HuH-7.5 (cell line): ENCODE results near the gene OXCT1.
"Not testable (repeated sequence)": the region's sequence is repeated elsewhere in the genome, so short reads cannot be mapped to it uniquely, and the experiment has no call there.

Source experiments
- DNase-seq: peaks from one replicate; pipeline ENCODE4 v3.0.0; 2011; ENCODE audit warnings: low spot score

The OXCT1 gene

GRCh38 chr5:41874512-41875060 lies 4.4 kb upstream of the OXCT1 start:
- no peak for DNase-seq

DNA sequence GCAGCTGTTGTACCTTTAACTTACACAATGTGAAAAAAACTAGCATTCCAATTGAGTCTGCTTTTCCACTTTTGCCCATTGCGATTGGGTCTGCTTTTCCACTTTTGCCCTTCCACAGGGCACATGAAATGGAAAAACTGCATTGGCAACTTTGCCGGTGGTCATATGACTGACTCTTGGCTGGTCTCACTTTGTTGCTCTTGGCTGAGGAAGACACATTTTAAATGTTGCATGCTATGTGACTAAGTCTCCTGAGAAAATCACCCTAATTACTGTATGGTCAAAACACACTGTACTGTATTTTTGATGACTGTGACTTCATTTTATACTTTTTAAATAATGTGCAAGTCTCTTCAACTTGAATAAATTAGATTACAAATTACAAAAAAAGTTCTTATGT lies 1.6 kb upstream of the OXCT1 start:
- DNase-seq, result no peak

DNA sequence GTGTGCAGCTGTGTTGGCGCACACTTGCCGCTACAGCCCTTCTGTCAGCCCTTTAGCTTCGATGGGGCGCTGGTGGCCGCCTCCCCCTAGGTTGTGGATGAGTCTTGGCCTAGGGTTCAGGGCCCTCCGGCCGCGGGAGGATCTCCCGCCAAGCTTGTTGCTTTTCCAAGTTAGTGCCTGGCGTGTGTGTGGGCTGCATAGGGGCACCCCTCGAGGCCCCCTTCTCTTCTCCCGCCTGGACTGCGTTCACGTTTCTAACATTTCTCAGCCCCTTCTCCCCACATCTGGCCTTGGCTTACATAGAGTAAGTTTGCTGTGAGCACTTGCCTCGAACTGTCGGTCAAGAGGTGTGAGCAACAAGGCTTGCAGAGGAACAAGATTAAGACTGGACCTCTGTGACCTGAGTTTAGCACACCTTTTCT lies 413 bp upstream of the OXCT1 start:
- no peak for DNase-seq

DNA sequence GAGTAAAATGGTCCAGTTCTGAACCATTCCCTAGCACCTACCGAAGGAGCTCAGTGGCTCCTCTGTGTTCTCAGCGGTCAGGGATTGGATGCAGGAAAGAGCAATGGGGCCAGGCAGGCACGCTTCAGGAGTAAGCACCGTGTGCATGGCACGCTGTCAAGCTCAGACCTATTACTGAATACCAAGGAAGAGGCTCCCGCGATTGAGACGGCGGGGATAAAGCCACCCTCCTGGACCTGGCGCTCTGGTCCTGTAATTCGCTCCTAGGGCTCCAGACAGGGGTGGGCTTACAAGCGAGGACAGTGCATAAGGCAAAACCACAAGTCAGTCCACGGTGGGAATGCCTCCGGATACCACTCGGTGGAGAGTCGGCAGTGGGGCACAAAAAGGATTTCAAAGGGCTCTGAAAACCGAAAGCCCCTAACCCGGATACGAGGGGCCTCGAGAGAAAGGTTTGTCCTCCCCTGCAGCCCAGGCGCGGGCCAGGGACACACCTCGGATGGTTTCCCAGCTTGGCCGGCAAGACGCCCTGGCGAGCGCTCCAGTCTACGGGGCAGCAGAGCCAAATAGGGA lies 988 bp downstream of the OXCT1 start:
- no peak for DNase-seq

DNA sequence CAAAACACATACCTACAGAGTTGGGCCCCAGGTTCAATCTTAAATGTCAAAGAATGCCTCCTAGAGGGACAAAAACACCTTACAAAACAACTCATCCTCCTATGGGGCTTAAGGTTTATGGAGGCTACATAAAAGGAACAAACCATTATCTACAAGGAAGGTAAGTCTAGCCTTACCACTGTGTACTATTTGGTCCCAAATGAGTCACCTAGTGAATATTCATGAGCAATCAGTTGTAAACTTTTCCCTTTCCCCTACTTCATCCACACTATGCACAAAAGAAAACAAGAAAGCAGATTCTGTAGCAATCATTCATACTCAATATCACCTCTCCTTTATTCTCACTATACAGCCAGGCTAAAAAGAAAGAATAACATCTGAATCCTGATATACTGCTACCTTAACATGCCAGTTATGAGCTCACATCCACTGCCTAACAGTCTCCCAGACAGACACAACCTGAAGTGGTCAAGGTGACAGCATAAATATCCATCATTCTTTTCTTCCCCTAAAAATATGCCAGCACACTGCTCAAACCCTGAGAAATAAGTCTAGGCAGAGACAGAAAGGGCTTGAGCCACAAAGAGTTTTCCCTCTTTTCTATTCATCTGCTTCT lies 6.2 kb downstream of the OXCT1 start:
- DNase-seq, result no peak

- no peak for DNase-seq
Observed at GRCh38 chr5:41858890-41859289, 11.3 kb downstream of the OXCT1 start.

DNA sequence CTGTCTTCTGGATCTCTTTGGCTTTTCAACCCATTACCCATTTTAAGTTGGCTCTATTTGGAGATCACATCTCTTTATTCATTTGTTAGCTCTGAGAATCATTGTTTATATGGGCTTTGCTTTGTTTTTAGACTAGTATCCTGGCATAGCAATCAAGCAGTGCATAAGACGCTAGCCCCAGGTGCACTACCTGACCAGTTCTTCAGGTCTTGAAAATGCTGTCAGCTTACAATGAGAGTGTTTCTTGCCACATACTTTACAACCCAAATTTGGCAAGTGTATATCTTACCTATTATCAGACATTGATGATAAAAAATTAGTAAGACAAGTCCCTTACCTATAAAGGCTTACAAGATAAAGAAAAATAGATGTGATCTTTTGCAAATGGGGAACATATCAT lies 12.2 kb downstream of the OXCT1 start:
- no peak for DNase-seq

DNA sequence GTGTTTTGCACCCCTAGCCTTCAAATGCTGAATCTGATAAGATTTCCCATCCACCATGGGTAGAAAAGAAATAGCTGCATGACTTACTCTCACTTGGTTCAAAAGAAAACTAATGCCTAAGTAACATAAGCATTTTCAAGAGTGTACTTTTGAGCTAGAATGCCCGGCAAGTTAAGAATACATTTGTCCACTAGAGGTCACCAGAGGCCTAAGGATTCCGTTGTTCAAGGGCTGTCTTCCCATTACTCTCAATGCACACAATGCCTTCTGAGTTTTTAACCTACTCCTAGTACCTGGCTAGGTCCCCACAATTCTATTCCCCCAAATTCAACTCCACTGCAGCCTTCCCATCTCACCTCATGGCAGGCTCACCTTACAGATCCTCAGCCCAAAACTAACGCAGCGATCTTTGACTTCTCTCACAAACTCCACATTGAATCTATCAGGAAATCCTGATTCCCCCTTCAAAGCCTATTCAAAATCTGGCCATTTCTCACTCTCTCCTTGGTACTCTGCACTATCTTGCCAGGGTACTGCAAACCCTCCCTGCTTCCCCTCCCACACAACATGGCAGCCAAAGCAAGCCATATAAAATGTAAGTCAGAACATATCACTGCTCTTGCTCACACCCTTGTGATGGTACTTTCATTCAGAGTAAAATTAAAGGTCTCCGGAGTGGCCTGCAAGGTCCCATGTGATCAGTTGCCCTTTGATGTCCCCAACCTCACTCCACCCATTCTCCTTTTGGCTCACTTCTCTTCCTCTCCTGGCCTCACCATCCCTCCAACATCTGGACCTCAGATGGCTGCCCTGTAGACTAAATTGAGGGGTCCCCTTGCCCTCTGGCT lies 13.4 kb downstream of the OXCT1 start:
- DNase-seq, result peak; percentile 33

GRCh38 chr5:41852293-41852692 lies 17.9 kb downstream of the OXCT1 start:
- no peak for DNase-seq

- DNase-seq, result no peak
Observed at GRCh38 chr5:41851116-41851515, 19.1 kb downstream of the OXCT1 start.

GRCh38 chr5:41848983-41849382 lies 21.2 kb downstream of the OXCT1 start:
- no peak for DNase-seq

- not testable (repeated sequence) for DNase-seq
Observed at GRCh38 chr5:41845751-41846150, 24.5 kb downstream of the OXCT1 start.

GRCh38 chr5:41844502-41844901 lies 25.7 kb downstream of the OXCT1 start:
- no peak for DNase-seq

- no peak for DNase-seq
Observed at GRCh38 chr5:41843456-41844370, 26.5 kb downstream of the OXCT1 start.

DNA sequence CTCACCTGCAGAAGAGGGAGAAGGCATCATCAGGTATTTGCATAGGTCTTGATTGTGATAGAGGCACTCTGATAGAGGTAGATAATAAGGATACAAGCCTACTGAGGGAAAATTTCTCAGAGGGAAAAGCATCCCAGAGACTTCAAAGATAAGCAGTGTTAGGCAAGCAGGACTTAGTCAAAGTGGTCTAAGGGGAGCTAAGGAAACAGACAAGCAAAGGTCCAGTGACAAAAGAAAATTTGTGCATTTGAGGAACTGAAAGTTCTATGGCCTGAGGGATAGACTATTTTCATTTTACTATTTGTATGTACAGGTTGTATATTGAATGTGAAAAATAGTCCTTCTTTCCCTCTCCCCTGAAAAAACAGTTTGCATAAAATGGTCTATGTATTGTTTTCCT lies 27.4 kb downstream of the OXCT1 start:
- no peak for DNase-seq

- no peak for DNase-seq
Observed at GRCh38 chr5:41841325-41841724, 28.9 kb downstream of the OXCT1 start.

DNA sequence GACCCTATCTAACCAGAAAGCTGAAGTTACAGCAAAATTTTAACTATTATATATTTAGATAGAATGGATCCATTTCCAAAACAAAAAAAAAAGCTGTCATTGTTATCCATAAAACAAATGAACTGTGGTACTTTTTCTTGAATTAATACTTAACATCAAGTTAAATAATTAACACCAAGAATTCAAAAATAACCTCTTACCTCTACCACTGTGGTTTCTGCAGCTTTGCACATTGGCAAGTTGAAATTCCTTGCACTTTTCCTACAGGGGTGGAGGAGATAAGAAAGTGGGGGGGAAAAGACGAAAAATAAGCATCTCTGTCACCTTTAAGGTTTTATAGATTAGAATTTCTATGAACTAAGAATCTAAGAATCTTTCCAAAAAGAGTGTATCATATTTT lies 30.0 kb downstream of the OXCT1 start:
- DNase-seq, result no peak

DNA sequence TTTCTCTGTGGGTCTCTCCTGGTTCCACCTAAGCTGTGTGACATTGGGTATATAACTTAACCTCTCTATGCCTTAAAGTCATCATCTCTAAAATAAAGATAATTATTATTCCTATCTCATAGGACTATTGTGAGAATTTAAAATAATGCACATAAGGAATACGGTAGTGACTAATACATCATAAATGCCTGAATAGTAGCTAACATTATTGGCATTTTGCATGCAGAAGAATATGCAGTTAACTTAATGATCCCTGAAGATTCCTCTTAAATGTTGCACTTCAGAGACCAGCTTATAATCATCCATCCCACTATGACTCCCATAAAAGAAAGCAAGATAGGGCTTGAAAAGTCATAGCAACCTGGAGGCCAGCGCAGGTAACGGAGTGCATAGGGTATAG lies 32.4 kb downstream of the OXCT1 start:
- DNase-seq, result no peak

DNA sequence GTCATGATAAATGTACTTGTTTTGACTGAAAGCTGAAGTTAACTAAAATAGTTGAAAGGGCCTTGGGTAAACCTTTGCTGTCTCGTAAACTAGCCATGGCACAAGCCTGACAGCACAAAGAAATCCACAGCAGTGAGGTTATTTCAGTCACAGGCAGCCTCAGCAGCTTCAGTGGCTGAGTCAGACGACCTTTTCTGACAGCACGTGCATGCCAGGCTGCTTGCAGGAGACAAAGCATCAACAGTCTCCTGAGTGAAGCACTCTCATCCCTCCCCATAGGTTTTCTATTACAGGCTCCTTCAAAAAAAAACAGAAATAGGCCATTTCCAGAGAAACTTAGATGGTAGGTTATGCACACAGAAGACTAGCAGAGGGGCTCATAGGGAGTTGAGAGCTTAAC lies 34.6 kb downstream of the OXCT1 start:
- DNase-seq, result no peak

- no peak for DNase-seq
Observed at GRCh38 chr5:41834506-41834905, 35.7 kb downstream of the OXCT1 start.

DNA sequence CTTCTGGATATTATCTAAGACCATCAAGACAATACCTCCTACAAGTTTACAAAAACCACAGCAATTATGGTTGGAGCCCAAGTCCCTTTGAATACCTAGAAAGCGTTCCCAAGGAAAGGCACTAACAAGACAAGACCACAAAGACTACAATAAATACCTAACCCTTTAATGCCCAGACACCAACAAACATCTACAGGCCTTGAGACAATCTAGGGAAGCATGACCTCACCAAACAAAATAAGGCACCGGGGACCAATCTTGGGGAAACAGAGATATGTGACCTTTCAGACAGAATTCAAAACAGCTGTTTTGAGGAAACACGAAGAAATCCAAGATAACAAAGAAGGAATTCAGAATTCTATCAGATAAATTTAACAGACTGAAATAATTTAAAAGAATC lies 37.8 kb downstream of the OXCT1 start:
- DNase-seq, result no peak

DNA sequence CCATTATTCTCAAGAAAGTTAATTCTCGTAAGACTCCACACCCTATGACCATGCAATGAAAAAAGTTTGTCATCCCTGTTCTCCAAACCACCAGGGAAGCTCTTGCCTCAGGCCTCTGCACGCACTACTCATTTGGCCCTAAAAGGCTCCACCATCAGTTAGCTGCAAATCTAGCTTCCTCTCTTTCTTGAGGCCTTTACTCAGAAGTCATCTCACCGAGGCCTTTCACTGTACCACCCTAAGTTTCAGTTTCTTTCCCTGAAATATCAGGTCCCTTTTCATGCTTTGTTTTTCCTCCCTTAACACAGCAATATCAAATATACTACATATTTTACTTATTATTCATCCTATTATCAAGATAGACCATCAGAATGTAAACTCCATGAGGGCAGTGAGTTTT lies 39.1 kb downstream of the OXCT1 start:
- DNase-seq, result no peak
